Stromal cell of bone marrow (primary cell): ENCODE data around the gene C13orf46.

Experiments
- DNase-seq: peaks from one replicate; pipeline ENCODE4 v3.0.0-alpha.2; 2012; ENCODE audit warnings: low read depth

The C13orf46 gene

DNA sequence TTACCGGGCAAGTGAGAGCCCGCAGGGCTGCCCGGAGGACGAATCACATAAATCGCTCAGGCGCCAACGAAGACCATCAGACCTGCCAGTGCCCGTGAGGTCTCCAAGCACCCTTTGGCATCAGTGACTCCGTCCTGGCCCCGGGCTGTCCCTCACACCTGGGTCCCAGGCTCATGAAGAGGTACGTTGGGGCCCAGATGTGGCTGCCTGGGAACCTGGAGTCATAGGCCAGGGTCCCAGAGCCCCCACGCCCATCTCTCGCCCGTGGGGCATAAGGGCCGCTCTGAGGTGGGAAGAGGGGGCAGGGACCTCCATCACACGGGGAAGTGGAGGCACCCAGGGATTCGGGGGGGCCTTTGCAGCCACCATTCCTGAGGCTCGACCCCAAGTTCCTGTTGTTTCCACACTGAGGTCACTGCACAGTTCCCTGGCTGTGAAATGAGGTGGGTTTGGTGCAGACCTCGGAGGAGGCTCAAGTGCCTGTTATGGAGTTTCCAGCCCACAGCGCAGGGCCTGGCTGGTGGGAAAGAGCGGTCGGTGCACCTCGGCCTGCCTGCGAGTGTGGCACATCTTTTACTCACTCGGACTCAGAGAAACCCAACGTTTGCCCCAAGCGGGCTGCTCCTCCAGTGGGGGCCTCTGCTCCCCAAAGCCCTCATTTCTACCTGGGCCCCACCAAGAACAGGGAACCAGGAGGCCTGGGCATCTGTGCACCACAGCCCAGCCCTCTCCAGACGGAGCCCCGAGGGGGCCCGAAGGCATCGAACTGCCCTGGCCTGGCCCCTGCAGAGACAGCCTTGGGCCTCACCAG, 35.9 kb upstream of the C13orf46 start:
- DNase-seq: no peak

DNA sequence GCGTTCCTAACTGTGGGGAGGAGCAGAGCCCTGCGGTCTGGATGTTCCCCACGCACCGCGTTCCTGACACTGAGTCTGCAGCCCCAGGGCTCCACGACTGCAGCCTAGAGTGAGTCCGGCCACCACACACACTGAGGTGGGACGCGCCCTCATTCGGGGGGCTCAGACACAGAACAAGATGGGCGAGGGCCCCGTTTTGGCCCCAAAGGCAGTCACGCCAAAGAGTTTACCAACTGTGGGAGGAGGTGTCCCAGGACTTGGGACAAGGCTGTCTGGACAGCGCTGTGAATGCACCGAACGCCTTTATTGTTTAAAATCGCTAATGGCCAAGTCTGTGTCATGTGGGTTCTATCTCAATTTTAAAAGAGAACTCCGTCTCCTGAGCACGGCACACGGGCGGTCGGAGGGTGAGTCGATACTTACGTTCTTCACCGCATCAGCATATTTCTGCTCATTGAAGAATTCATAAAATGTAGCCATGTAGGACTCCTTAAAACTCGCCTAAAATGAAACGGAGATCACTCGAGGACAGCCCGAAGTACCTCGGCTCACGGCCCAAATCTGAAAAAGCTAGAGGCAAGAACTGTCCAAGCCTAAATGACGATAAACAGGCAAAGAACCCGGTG, 35.2 kb upstream of the C13orf46 start:
- DNase-seq: no peak

DNA sequence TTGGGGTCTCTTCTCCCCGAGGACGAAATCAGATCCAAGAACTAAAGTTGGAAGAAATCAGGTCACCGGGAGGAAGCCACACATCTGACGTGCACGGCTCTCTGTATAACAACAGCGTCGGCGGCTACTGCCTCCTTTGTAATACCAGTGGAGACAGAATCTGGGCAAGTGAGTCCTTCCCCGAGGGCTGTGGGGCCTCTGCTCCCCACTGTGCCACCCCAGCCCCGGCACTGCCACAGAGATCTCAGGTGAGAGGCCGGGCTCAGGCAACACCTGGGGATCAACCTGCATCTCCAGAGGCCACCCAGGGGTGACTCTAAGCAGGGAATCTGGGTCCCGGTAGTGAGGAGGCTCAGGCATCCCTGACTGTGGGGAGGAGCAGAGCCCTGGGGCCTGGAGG, 33.7 kb upstream of the C13orf46 start:
- DNase-seq: no peak

- no peak for DNase-seq
Measured at GRCh38 chr13:114005206-114005724, 31.4 kb upstream of the C13orf46 start.

DNA sequence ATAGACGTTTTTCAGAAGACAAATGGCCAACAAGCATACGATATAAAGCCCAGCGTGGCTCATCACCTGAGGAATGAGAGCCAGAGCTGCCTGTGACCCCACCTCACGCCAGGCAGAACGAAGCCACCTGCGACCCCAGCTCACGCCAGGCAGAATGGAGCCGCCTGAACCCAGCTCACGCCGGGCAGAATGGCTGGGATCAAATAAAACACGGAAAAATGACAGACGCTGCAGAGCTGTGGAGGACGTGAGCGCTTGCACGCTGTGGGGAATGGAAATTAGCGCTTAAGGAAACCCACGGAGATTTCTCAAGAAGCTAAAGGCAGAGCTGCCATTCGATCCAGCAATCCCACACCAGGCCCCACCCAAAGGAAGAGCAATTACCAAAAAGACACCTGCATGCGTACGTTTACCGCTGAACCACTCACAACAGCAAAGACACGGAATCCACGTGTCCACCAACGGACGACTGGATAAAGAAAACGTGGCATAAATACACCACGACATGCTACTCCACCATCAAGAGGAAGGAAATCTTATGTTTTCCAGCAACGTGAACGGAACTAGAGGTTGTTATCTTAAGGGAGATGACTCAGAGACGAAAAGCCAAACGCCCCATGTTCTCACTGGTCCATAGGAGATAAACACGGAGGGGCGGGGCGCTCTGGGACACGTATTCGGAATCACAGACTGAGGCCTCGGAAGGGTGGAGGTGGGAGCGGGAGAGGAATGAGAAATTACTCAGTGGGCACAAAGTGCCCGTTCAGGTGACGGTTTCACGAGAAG, 30.7 kb upstream of the C13orf46 start:
- no peak for DNase-seq

GRCh38 chr13:114002771-114003321, 29.0 kb upstream of the C13orf46 start:
- DNase-seq: no peak

- no peak for DNase-seq
Measured at GRCh38 chr13:114002009-114002544, 28.2 kb upstream of the C13orf46 start.

- no peak for DNase-seq
Measured at GRCh38 chr13:114001331-114002008, 27.6 kb upstream of the C13orf46 start.

- no peak for DNase-seq
Measured at GRCh38 chr13:114000151-114001040, 26.5 kb upstream of the C13orf46 start.

GRCh38 chr13:113999618-113999910, 25.7 kb upstream of the C13orf46 start:
- no peak for DNase-seq

DNA sequence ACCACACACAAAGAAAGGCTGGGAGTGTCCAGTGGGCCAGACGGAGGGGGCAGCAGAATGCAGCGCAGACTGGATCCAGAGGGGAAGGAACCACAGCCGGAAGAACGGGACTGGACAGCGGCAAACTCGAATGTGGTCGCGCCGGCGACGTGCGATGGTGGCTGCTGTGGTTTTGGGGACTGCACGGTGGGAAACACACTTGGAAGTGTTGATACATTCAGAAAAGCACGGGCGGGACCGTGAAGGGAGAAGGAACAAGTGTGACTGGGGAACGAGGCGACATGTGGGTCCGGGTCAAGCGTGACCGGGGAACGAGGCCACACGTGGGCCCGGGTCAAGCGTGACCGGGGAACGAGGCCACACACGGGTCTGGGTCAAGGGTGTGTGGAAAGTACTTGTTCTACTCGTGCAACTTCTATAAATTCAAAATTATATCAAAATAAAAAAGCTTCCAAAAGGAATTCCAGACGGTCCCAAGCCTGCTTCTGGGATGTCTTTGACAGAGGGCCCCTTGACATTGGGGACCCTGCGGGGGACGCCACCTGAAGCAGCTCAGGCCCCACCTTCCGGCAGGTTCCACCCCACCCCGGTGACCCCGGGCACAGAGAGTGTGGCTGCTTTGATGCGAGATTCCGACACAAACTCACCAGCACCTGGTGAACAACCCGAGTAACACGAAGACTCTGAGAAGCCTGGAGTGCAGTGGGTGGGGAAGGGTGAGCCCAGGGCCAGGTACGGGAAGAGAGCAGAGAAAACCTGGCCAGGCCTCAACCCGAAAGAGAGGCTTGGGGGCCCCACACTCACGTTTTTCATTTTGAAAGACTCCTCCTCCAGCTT, 25.1 kb upstream of the C13orf46 start:
- DNase-seq: no peak

DNA sequence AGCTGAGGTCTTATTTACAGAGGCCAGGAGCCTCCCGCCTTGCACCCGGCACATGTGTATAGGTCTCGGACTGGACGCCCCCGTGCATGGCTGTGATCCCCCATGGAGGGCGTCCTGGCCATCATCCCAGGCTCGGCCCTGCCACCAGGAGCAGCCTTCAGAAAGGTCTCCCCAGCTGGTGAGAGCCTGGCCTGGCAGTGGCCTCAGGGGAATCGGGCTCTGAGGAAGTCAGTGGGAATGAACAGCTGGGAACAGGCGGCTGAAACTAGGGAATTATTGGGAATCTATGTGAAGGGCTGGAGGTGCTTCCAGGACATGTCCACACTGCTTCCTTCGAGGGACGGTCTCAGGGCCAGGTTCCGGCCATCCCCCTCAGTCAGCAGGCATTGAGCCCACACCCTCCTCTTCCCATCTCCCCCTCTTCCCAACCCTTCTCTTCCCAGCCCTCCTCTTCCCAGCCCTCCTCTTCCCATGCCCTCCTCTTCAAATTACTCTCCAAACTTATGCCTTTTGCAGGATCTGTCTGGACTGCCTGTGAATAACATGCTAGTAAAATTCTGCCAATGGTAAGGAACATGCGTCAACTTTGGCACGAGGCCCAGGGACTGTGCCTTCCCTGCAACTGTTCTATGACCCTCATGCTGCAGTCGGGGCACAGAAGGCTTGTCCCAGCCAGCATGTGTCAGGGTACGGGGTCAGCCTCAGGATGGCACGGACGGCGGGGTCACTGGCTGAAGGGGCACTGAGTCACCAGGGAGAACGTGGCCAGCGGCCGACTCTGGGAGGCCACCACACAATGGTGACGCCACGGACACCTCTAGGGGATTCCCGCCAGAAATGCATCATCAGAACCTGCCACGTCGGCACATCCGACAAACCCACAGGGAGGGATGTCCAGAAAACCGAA, 24.2 kb upstream of the C13orf46 start:
- DNase-seq: peak; percentile 72

DNA sequence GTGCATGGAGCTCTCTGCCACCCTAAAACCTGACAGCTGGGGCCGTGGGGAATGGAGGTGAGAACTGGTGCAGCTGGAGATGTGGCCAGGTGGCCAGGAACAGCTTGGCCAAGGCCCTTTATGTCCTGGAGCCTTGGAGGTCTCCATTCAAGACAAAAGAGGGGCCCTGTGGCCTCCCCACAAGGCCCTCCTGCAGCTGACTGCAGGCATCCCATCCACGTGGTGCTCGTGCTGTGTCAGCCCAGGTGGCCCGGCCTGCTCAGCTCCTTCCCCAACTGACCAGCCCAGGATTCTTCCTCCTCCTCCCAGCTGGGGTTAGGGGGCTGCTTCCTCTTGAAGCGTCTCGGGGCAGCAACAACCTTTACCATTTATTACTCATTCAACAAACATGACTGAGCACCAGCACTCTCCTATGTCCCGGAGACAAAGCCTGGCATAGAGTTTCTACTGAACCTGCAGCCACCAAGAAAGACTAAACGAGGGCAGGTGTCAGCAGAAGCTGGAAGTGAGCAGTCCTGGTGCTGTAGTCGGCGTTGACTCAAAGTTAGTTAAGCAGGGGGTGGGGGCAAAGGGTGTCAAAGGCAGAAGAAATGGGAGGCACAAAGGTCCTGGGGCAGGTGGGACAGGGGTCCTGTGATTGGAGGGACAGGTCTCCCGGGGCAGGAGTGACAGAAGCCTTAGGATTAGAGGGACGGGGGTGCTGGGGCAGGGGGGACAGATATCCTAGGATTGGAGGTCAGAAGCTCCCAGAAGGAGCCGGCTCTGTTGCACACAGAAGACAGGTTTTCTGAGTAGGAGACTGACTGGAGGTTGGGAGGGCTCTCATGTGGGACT, 23.3 kb upstream of the C13orf46 start:
- no peak for DNase-seq

- no peak for DNase-seq
Measured at GRCh38 chr13:113996081-113996911, 22.4 kb upstream of the C13orf46 start.

DNA sequence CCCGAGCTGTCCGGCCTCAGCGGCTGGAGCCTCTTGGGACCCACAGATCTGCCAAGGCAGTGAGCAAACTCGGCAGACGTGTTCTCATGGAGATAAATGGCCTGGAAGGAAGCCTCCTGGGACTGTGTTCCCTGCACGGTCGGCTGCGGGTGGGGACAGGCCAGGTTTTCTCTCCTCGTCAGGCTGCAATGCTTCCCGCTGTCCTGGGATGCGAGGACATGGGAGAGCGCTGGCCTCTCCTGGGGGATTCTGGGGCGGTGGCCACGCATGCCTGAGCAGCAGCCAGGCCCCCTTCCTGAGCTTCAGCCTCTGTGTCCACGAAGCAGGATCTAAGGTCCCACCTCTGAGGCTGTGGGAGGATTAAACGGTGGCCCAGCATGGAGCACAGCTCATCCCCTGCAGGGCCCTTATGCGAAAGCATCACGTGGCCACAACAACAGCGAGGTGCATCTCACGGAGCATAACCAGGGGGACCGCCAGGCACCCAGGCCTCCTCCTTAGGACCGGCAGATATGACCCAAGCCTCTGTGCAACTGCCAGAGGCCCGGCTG, 21.2 kb upstream of the C13orf46 start:
- DNase-seq: no peak

- no peak for DNase-seq
Measured at GRCh38 chr13:113992276-113993005, 18.6 kb upstream of the C13orf46 start.
